Loucy (cell line): ENCODE results near the gene NRG3.

Experiments used
- H2AFZ ChIP-seq: fragments of 200-600 bp; sonication (generic); 2 replicates; pipeline ENCODE4 v1.6.0; 2016; ENCODE audit warnings: antibody characterized with exemption, mild to moderate bottlenecking, low read length, moderate library complexity
- H3F3A ChIP-seq: fragments of 200-600 bp; 2 replicates; pipeline ENCODE4 v1.6.0; 2016; ENCODE audit warnings: antibody characterized with exemption, low read depth, mild to moderate bottlenecking
- H3K27me3 ChIP-seq: fragments of 200-600 bp; sonication (generic); 2 replicates; pipeline ENCODE4 v1.6.1; 2014; ENCODE audit warnings: low read length, mild to moderate bottlenecking; ENCODE audit not compliant: insufficient read depth, poor library complexity, severe bottlenecking
- H3K36me3 ChIP-seq: fragments of 200-600 bp; sonication (generic); 2 replicates; pipeline ENCODE4 v1.6.1; 2016; ENCODE audit warnings: low read length; ENCODE audit not compliant: insufficient read depth
- H3K4me1 ChIP-seq: fragments of 200-600 bp; sonication (generic); 2 replicates; pipeline ENCODE4 v1.5.1; 2014; ENCODE audit warnings: low read length, mild to moderate bottlenecking; ENCODE audit not compliant: insufficient read depth, poor library complexity, severe bottlenecking
- H3K4me2 ChIP-seq: fragments of 200-600 bp; sonication (generic); 2 replicates; pipeline ENCODE4 v1.6.0; 2014; ENCODE audit warnings: antibody characterized with exemption, low read length, low read depth, mild to moderate bottlenecking; ENCODE audit not compliant: poor library complexity, severe bottlenecking
- H3K4me3 ChIP-seq: fragments of 200-600 bp; sonication (generic); 2 replicates; pipeline ENCODE4 v1.5.1; 2014; ENCODE audit warnings: low read length, mild to moderate bottlenecking, mixed read lengths; ENCODE audit not compliant: poor library complexity, severe bottlenecking
- H3K79me2 ChIP-seq: fragments of 200-600 bp; sonication (generic); 2 replicates; pipeline ENCODE4 v1.6.1; 2014; ENCODE audit warnings: low read length; ENCODE audit not compliant: insufficient read depth
- H3K9ac ChIP-seq: fragments of 200-600 bp; sonication (generic); 2 replicates; pipeline ENCODE4 v1.6.0; 2014; ENCODE audit warnings: mild to moderate bottlenecking, low read depth, low read length, moderate library complexity; ENCODE audit not compliant: poor library complexity, severe bottlenecking
- H3K9me2 ChIP-seq: fragments of 200-600 bp; sonication (generic); replicated peaks from 2 replicates; pipeline ENCODE4 v1.6.1; 2016; ENCODE audit warnings: low read depth, low read length, mixed read lengths
- H3K9me3 ChIP-seq: fragments of 200-600 bp; sonication (generic); 2 replicates; pipeline ENCODE4 v1.6.1; 2014; ENCODE audit warnings: mild to moderate bottlenecking, antibody characterized with exemption, low read length, low read depth; ENCODE audit not compliant: insufficient read depth
- H4K20me1 ChIP-seq: fragments of 200-600 bp; sonication (generic); 2 replicates; pipeline ENCODE4 v1.6.0; 2014; ENCODE audit warnings: antibody characterized with exemption, low read length, mild to moderate bottlenecking; ENCODE audit not compliant: insufficient read depth, poor library complexity, severe bottlenecking
- EZH2phosphoT487 ChIP-seq: fragments of 200-600 bp; IDR thresholded peaks from 2 replicates; pipeline ENCODE4 v1.6.1; 2018; ENCODE audit warnings: antibody characterized with exemption, mild to moderate bottlenecking, moderate library complexity, borderline replicate concordance
- TF ChIP-seq, protein P1 (sequence below): fragments of 200-600 bp; sonication (generic); conservative IDR thresholded peaks from 2 replicates; pipeline ENCODE4 v1.5.1; 2014; ENCODE audit warnings: mild to moderate bottlenecking, antibody characterized with exemption, low read length

Gene NRG3

GRCh38 chr10:82880776-82881290, 1005.8 kb downstream of the NRG3 start:
- TF ChIP-seq, protein P1, sequence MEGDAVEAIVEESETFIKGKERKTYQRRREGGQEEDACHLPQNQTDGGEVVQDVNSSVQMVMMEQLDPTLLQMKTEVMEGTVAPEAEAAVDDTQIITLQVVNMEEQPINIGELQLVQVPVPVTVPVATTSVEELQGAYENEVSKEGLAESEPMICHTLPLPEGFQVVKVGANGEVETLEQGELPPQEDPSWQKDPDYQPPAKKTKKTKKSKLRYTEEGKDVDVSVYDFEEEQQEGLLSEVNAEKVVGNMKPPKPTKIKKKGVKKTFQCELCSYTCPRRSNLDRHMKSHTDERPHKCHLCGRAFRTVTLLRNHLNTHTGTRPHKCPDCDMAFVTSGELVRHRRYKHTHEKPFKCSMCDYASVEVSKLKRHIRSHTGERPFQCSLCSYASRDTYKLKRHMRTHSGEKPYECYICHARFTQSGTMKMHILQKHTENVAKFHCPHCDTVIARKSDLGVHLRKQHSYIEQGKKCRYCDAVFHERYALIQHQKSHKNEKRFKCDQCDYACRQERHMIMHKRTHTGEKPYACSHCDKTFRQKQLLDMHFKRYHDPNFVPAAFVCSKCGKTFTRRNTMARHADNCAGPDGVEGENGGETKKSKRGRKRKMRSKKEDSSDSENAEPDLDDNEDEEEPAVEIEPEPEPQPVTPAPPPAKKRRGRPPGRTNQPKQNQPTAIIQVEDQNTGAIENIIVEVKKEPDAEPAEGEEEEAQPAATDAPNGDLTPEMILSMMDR, result no peak
- no peak for TF ChIP-seq EZH2phosphoT487

DNA sequence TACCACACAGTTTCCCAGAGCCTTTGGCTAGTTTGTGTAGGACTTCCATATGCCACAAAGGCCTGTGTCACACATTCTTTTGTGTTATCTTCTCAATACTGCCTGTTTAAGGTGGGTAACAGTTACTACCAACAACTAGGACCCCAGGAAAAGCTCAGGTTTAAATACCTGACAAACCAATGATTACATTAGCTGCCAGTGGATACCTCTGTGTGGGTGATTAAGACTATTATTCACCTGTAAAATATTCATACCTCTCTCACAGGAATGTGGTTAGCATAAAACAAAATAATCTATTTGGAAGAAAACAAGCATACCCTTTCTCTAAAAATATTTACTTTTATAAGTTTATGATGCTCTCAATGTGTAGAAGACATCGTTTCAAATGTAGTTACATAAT, 1007.7 kb downstream of the NRG3 start:
- Histone ChIP-seq H2AFZ (no peak overlapping the region), H3K9me3 (no peaks in the 10 kb centered on the region), H3K4me1 (no peaks in the 10 kb centered on the region), H3K27me3 (no peaks in the 10 kb centered on the region), H3K4me3 (no peak overlapping the region), H3K9ac (no peak overlapping the region), H3K4me2 (no peak overlapping the region), H3F3A (no peaks in the 10 kb centered on the region), H4K20me1 (no peaks in the 10 kb centered on the region), H3K9me2 (no peaks in the 10 kb centered on the region), H3K36me3 (no peaks in the 10 kb centered on the region), H3K79me2 (no peaks in the 10 kb centered on the region)
- TF ChIP-seq, protein P1, result no peak

More at GRCh38 chr10:82880776-82881290, 1005.8 kb downstream of the NRG3 start:
- no peaks in the 10 kb centered on the region for H3F3A ChIP-seq
- no peak overlapping the region for H3K9ac ChIP-seq
- no peaks in the 10 kb centered on the region for H3K79me2 ChIP-seq
- no peaks in the 10 kb centered on the region for H3K9me2 ChIP-seq
- no peaks in the 10 kb centered on the region for H3K9me3 ChIP-seq
- no peaks in the 10 kb centered on the region for H3K36me3 ChIP-seq
- no peaks in the 10 kb centered on the region for H3K27me3 ChIP-seq
- H4K20me1 ChIP-seq, result no peaks in the 10 kb centered on the region
- H3K4me1 ChIP-seq, result no peaks in the 10 kb centered on the region
- H3K4me3 ChIP-seq, result no peak overlapping the region
- H3K4me2 ChIP-seq, result no peak overlapping the region
- H2AFZ ChIP-seq, result no peak overlapping the region

DNA sequence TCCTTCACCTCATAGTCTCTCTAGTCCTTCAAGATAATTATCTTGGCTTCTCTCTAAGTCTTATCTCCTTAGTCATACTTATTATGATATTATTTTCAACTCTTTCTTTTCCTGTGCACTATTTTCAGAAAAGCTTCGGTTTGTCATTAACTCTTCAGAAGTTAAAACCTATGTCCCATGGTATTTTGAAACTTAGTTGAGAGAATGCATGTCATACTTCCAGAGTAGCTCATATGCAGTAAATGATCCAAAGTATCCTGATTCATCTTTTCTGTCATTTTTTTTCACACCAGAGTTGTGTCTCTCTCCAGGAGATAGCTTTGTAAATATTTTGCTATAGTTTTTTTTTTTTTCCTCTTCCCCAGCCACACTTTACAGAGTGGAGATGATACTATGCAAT, 1008.6 kb downstream of the NRG3 start:
- no peak overlapping the region for H3K4me2 ChIP-seq

More for the DNA sequence above, 1008.6 kb downstream of the NRG3 start:
- Histone ChIP-seq H3K9ac (no peak overlapping the region), H3K4me1 (no peaks in the 10 kb centered on the region), H3K79me2 (no peaks in the 10 kb centered on the region), H3K9me2 (no peaks in the 10 kb centered on the region), H3K27me3 (no peaks in the 10 kb centered on the region), H3K9me3 (no peaks in the 10 kb centered on the region), H4K20me1 (no peaks in the 10 kb centered on the region), H2AFZ (no peak overlapping the region), H3F3A (no peaks in the 10 kb centered on the region), H3K36me3 (no peaks in the 10 kb centered on the region), H3K4me3 (no peak overlapping the region)
- TF ChIP-seq, protein P1, result no peak
- TF ChIP-seq EZH2phosphoT487, result no peak
